WI38 (cell line): ENCODE data around the gene DPYD.

Source experiments
- H3K4me3 ChIP-seq: 2 replicates; pipeline ENCODE4 v1.5.1; 2011; ENCODE audit warnings: low read depth, mild to moderate bottlenecking, control low read depth, low read length
- CTCF ChIP-seq: IDR thresholded peaks from 2 replicates; pipeline ENCODE4 v1.5.1; 2012; ENCODE audit warnings: low read depth, mild to moderate bottlenecking, control low read depth, low read length

Gene DPYD

GRCh38 chr1:97308131-97308530 is 612.7 kb downstream of the DPYD start:
- no peak overlapping the region for H3K4me3 ChIP-seq
- no peak for TF ChIP-seq CTCF

GRCh38 chr1:97307568-97307967 is 613.3 kb downstream of the DPYD start:
- no peak for TF ChIP-seq CTCF
- no peak overlapping the region for H3K4me3 ChIP-seq

GRCh38 chr1:97307151-97307550 is 613.7 kb downstream of the DPYD start:
- no peak overlapping the region for H3K4me3 ChIP-seq

GRCh38 chr1:97306504-97306903 is 614.3 kb downstream of the DPYD start:
- no peak for TF ChIP-seq CTCF
- no peak overlapping the region for H3K4me3 ChIP-seq

More at GRCh38 chr1:97307151-97307550, 613.7 kb downstream of the DPYD start:
- TF ChIP-seq CTCF, result no peak

- no peak overlapping the region for H3K4me3 ChIP-seq
- TF ChIP-seq CTCF, result no peak
Measured at GRCh38 chr1:97304366-97304765, 616.5 kb downstream of the DPYD start.

- H3K4me3 ChIP-seq, result no peak overlapping the region
- TF ChIP-seq CTCF, result no peak
Measured at GRCh38 chr1:97298966-97299365, 621.9 kb downstream of the DPYD start.

GRCh38 chr1:97297611-97298010 is 623.2 kb downstream of the DPYD start:
- no peak for TF ChIP-seq CTCF
- no peak overlapping the region for H3K4me3 ChIP-seq
